H1 (cell line): ENCODE data around the gene SULT2B1. TPM values are rescaled to one million over a fixed set of nuclear protein-coding genes. Genes with fewer than 3 reads are reported as not detected.

ENCODE experiments used
- JUN ChIP-seq: IDR thresholded peaks from 2 replicates; pipeline ENCODE4 v1.6.1; 2011; ENCODE audit warnings: low read depth, mild to moderate bottlenecking, improper control_type of control experiment, low read length
- KDM5A ChIP-seq: fragments of 200-600 bp; IDR thresholded peaks from 2 replicates; pipeline ENCODE4 v1.7.1; 2012; ENCODE audit warnings: mild to moderate bottlenecking, low read length, inconsistent platforms, mixed read lengths
- RAD21 ChIP-seq, 2 experiments: IDR thresholded peaks in 1 of 2; conservative IDR thresholded peaks in 1 of 2; 2 replicates each; pipeline ENCODE4 v1.6.1; 2011; ENCODE audit warnings: low read depth in 2 of 2, low read length in 2 of 2, improper control_type of control experiment in 1 of 2, inconsistent platforms in 1 of 2, mild to moderate bottlenecking in 1 of 2, moderate library complexity in 1 of 2
- SAP30 ChIP-seq: fragments of 300-600 bp; sonication (generic); IDR thresholded peaks from 2 replicates; pipeline ENCODE4 v1.7.1; 2012; ENCODE audit warnings: low read length, moderate library complexity, mild to moderate bottlenecking, inconsistent platforms; ENCODE audit not compliant: insufficient read depth, insufficient replicate concordance
- TAF1 ChIP-seq: IDR thresholded peaks from 2 replicates; pipeline ENCODE4 v1.6.1; 2011; ENCODE audit warnings: mild to moderate bottlenecking, low read depth, low read length
- polyA plus RNA-seq, 7 experiments: library from polyadenylated mRNA; depleted of rRNA in 3 of 7; stranded (reverse) in 5 of 7; unstranded in 2 of 7; fragments of >200 nt in 5 of 7; fragments of 200-250 nt in 2 of 7; gene quantifications; 1 replicate in 5 of 7; 2 replicates in 1 of 7; 4 replicates in 1 of 7; pipeline versions ENCODE4 v1.2.1 to v1.2.3, GENCODE V29; 2011 to 2013; ENCODE audit warnings: missing spikeins in 2 of 7, mixed read lengths in 2 of 7
- total RNA-seq: library from RNA; stranded (reverse); fragmentation: NEBNext Ultra II Directional; extraction: Animal tissue kit (Norgen Biotek cat#: 25700); gene quantifications from 2 replicates; pipeline ENCODE4 v1.2.1, GENCODE V29; 2021
- TF ChIP-seq, protein P1 (sequence below): fragments of 300-600 bp; sonication (generic); IDR thresholded peaks from 2 replicates; pipeline ENCODE4 v1.7.1; 2012; ENCODE audit warnings: low read length, moderate library complexity, mild to moderate bottlenecking, inconsistent platforms; ENCODE audit not compliant: insufficient replicate concordance

SULT2B1 gene
- total and polyA plus RNA-seq, 2 of the 8 experiments (the other 6 are each of a cell fraction or from before 2014, with no cell fraction given), result 1.5 to 2.6 TPM

DNA sequence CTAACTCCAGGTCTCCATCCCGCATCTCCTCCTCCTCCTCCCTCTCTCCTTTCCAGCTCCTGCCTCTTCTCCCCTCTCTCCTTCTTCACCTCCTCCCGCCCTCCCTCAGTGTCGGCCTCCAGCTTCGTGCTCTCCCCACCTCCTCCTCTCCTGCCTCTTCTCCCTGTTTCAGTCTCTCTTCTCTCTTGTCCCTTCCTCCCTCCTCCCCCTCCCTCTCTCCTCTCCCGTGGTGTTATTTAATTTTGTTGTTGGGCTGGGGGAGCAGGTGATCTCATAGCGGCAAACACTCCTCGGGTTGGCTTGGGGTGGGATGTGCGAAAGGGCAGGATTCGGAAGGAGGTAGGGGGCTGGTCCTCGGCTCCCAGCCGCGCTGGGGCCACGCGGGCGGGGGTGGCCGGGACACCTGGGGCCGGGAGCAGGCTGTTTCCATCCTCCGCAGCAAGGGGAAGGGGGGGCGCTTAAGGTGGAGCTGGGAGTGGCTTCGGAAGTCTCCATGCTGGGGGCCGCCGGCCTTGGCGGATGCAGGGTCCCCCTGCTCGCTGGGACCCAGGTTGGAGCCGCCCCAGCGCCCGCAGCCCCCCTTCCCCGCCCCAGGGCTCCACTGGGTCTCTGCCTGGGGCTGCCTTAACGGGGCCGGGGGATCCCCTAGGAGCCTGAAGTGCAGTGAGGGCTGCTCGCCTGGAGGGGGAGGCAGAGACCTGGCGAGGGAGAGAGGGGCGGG, 94.2 kb downstream of the SULT2B1 start, which contains the start of gene CA11 (continued):
- TF ChIP-seq JUN, result no peak
- TF ChIP-seq SAP30, result no peak
- no peak for TF ChIP-seq TAF1
- TF ChIP-seq, protein P1, sequence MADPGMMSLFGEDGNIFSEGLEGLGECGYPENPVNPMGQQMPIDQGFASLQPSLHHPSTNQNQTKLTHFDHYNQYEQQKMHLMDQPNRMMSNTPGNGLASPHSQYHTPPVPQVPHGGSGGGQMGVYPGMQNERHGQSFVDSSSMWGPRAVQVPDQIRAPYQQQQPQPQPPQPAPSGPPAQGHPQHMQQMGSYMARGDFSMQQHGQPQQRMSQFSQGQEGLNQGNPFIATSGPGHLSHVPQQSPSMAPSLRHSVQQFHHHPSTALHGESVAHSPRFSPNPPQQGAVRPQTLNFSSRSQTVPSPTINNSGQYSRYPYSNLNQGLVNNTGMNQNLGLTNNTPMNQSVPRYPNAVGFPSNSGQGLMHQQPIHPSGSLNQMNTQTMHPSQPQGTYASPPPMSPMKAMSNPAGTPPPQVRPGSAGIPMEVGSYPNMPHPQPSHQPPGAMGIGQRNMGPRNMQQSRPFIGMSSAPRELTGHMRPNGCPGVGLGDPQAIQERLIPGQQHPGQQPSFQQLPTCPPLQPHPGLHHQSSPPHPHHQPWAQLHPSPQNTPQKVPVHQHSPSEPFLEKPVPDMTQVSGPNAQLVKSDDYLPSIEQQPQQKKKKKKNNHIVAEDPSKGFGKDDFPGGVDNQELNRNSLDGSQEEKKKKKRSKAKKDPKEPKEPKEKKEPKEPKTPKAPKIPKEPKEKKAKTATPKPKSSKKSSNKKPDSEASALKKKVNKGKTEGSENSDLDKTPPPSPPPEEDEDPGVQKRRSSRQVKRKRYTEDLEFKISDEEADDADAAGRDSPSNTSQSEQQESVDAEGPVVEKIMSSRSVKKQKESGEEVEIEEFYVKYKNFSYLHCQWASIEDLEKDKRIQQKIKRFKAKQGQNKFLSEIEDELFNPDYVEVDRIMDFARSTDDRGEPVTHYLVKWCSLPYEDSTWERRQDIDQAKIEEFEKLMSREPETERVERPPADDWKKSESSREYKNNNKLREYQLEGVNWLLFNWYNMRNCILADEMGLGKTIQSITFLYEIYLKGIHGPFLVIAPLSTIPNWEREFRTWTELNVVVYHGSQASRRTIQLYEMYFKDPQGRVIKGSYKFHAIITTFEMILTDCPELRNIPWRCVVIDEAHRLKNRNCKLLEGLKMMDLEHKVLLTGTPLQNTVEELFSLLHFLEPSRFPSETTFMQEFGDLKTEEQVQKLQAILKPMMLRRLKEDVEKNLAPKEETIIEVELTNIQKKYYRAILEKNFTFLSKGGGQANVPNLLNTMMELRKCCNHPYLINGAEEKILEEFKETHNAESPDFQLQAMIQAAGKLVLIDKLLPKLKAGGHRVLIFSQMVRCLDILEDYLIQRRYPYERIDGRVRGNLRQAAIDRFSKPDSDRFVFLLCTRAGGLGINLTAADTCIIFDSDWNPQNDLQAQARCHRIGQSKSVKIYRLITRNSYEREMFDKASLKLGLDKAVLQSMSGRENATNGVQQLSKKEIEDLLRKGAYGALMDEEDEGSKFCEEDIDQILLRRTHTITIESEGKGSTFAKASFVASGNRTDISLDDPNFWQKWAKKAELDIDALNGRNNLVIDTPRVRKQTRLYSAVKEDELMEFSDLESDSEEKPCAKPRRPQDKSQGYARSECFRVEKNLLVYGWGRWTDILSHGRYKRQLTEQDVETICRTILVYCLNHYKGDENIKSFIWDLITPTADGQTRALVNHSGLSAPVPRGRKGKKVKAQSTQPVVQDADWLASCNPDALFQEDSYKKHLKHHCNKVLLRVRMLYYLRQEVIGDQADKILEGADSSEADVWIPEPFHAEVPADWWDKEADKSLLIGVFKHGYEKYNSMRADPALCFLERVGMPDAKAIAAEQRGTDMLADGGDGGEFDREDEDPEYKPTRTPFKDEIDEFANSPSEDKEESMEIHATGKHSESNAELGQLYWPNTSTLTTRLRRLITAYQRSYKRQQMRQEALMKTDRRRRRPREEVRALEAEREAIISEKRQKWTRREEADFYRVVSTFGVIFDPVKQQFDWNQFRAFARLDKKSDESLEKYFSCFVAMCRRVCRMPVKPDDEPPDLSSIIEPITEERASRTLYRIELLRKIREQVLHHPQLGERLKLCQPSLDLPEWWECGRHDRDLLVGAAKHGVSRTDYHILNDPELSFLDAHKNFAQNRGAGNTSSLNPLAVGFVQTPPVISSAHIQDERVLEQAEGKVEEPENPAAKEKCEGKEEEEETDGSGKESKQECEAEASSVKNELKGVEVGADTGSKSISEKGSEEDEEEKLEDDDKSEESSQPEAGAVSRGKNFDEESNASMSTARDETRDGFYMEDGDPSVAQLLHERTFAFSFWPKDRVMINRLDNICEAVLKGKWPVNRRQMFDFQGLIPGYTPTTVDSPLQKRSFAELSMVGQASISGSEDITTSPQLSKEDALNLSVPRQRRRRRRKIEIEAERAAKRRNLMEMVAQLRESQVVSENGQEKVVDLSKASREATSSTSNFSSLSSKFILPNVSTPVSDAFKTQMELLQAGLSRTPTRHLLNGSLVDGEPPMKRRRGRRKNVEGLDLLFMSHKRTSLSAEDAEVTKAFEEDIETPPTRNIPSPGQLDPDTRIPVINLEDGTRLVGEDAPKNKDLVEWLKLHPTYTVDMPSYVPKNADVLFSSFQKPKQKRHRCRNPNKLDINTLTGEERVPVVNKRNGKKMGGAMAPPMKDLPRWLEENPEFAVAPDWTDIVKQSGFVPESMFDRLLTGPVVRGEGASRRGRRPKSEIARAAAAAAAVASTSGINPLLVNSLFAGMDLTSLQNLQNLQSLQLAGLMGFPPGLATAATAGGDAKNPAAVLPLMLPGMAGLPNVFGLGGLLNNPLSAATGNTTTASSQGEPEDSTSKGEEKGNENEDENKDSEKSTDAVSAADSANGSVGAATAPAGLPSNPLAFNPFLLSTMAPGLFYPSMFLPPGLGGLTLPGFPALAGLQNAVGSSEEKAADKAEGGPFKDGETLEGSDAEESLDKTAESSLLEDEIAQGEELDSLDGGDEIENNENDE, result no peak
- TF ChIP-seq RAD21 (IDR thresholded peaks at IDR 0.05 in 1 of 2, conservative IDR thresholded peaks at IDR 0.05 in 1 of 2; ENCODE audit: low read depth in 2 of 2, low read length in 2 of 2), result peak; percentile 91 to 96
- no peak for TF ChIP-seq KDM5A
